ENCODE results near the gene CAPNS2.

DNA sequence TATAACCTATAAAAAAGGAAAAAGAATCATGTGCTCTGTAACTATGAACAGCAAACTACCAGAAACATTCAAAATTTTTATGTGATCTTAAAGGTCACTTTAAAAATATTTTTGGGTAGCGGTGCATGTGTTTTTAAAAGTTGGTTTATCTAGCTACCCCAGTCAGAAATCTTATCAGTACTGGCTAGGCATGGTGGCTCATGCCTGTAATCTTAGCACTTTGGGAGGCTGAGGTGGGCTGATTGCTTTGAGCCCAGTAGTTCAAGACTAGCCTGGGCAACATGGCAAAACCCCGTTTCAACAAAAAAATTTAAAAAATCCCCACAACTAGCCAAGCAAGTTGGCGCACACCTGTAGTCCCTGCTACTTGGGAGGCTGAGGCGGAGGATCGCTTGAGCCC, 3.7 kb downstream of the CAPNS2 start:
- TF ChIP-seq RAD51 (IDR thresholded peaks at IDR 0.05; ENCODE audit: borderline replicate concordance) (no peak), ZNF607 (CRISPR knock-in tag; IDR thresholded peaks at IDR 0.05; ENCODE audit: borderline replicate concordance) (no peak), EP300 (IDR thresholded peaks at IDR 0.05; ENCODE audit: low read depth in 2 of 2, low read length in 2 of 2) (no peak), EP300 (CRISPR knock-in tag; IDR thresholded peaks at IDR 0.05; ENCODE audit: borderline replicate concordance) (no peak)
